GM21825 (cell line): ENCODE measurements around the gene AHI1.

Source experiments
- ATAC-seq: cut with Tn5 transposase; IDR thresholded peaks from one replicate; pipeline ENCODE4 v1.9.1; 2021; ENCODE audit warnings: mild to moderate bottlenecking, moderate library complexity; ENCODE audit not compliant: unreplicated experiment

AHI1 gene

DNA sequence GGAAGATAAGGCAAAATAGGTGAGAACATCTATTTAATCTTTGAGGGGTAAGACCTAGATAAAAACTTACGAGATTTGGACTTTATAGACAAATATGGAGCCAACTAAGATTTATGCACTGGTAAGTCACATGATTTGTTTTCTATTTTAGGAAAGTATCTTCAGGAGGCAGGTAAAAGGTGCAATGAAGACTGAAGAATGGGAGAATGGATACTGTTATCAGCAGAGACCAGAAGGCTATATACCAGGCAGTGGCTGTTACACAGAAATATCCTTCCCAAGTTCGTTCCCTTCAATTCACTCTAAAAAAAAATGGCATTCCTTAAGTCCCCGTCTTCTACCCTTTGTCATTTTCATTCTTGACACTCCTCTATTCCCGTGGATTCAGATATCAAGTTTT, 192.7 kb downstream of the AHI1 start:
- ATAC-seq: no peak

DNA sequence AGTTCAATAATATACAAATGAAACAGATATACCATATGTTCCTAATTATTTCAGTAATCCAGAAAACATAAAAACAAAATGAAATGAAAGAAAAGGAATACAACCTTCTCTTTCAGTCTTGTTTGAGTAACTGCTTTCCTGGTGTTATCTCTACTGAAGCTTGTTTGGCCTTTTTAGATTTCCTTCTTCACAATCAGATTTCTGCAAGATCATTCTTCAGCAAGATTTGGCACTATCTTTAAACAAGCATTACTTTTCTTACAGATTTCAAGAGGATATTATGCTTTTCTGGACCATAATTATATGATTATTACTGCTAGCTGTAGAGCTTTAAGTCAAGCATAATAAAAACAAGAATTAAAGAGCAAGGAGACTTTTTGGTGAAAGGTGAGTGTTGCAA, 196.2 kb downstream of the AHI1 start:
- no peak for ATAC-seq

DNA sequence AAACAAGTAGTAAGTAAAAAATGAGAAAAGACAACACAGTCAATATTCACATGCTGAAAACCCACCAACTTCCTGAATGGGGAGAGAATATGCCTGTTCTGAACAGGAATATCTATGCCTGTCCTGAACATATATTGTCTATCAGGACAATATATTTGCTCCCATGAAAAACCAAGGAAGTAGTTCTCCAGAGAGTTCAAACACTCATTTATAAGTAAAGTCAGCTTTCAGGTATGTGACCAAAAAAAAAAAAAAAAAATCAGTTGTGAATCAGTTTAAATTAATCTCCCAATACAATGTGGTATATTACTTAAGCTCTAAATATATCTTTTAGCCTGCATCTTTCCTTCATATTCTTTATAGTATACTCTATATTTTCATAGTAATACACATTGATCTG, 197.0 kb downstream of the AHI1 start:
- no peak for ATAC-seq

DNA sequence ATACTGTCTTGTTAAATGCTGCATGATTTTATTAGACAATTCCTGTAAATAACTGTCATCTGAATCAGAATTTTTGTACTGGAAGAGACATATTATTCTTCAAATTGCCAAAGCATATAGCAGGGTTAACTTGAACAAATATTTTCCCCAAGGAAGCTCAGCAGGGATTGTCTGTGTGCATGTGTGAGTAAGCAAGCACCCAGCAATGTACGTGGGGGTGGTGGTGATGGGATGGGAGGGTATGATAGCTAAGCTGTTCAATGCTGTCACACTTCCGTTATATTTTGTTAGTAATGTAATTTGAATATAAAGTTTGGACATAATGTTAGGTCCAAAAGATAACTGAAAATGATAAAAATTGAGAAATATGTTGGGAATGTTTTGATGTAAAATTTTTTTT, 198.3 kb downstream of the AHI1 start:
- no peak for ATAC-seq

DNA sequence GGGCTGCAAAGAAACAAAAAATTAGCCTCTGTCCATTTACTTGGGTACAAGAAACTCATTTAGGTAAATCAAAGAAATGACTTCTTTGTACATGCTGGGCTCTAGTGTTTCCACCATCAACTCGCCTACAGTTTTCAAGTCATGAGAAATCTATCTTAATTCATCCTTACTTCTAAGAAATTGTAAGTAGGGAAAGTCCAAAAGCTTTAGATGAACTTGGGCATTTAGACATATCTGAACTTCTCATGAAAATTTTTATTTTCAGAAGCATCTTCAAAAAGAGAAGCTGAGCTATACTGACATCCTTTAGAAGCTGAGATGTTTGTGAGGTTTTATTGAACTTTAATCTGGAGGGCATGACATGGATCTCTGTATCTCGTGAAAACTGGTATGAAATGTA, 199.1 kb downstream of the AHI1 start:
- no peak for ATAC-seq

DNA sequence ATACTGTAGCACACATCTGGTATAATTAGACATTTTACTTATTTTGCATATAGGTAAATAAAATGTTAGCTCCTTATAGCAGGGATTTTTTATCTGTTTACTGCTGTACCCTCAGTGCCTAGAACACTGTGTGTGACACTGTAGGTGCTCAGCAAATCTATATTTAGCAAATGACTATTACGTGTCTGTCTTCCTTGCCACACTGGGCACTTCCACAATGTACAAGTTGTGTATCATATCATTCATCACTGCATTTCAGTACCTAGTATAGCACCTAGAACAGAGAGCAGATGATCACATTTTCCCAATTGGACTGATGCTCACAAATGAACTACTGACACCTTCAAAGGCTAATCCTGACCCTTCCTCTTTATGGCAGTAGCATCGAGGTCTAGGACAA, 200.8 kb downstream of the AHI1 start:
- ATAC-seq: no peak

DNA sequence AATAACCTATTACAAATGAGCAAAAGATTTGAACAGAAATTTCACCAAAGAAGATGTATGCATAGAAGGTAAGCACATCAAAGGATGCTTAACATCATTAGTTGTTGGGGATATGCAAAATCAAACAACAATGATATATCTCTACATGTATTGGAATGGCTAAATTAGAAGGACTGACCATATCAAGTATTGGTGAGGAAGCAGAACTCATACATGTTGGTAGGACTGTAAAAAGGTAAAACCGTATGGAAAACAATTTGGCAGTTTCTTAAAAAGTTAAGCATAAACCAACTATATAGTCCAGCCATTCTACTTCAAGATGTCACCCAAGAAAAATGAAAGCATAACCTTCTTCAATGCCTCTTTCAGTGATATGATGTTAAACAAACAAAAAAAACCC, 202.5 kb downstream of the AHI1 start:
- ATAC-seq: no peak

DNA sequence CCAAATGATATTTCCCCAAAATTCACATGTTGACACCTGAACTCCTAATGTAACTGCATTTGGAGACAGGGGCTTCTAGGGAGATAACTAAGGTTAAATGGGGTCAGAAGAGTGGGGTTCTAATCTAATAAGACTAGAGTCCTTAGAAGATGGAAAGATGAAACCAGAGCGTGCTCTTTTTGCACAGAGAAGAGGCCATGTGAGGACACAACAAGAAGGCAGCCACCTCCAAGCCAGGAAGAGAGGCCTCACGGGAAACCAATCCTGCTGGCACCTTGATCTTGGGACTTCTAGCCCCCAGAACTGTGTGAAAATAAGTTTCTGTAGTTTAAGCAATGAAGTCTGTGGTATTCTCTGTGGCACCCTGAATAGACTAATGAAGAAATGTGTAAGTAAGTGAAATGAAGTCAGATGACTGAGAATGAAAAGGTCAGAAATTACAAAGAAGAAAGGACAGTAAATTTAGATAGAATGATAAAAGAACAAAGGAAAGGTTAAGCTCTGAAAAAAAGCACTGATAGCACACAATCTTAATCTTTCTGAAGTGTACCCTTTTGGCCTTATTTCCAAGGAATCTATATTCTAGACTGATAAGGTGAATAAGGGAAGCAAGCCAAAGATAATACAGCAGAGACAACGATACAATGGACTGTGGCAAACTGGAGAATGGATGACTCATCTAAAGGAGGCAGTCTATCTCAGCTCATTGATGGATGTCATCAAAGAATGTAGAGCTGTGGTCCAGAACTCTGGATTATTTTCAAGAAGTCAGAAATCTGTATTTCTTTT, 206.1 kb downstream of the AHI1 start:
- no peak for ATAC-seq

DNA sequence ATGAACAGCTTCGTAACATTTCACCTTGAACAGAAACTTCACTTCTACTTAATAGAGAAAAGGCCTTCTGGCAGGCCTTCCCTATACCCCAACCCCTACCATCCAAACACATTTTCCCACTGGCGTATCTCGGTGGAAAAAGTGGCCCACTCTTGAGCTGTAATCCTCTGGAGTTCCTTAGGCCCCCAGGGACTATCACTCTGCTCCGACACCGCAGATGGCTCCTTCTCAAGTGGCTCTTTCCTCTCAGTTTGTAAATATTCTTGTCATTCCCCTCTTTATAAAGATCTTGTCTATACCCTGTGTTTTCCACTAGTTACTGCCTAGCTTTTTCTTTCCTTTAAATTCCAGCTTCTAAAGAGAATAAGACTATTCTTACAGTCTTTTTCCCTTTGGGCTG, 207.7 kb downstream of the AHI1 start:
- no peak for ATAC-seq

DNA sequence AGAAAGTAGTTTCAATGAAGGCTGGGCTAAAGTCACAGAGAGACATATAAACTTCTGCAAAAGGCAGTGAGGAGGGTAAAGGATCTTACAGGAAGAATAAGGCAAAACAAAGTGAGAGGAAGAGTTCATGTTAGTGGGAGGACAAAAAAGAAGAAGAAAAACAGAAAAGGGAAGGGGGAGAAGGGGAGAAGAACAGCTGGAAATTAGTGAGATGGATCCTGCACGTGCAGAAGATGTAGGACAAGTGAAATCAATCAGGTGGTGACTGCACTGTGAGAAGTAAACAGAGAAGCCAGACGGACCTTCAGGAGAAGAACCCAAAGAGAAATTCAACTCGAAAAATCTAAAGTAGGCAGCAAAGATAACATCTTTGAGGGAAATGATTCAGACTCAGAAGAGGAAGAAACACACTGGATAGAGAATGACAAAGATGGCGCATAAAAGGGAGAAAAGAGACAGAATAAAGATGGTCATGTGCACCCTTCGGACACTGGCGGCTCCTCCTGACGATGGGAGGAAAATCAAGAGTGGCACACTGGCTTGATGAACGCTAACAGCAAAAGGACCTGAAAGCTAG, 210.5 kb downstream of the AHI1 start:
- no peak for ATAC-seq

DNA sequence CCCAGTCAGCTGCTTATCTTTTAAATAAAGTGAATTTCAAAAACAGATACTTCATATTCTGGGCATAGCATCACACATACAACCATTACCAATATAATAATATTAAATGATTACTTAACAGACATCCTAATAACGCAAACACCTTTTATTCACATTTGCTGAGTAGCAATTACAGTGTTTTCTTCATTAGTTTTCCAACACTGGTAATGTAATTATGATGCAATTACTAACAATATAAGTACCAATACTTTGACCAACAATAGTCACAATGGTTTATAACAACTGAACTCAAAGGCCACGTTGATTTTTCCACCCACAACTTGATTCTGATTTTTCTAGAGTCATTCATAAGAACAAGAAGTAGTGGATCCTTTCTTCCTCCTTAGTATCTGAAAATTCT, 212.4 kb downstream of the AHI1 start:
- ATAC-seq: no peak

DNA sequence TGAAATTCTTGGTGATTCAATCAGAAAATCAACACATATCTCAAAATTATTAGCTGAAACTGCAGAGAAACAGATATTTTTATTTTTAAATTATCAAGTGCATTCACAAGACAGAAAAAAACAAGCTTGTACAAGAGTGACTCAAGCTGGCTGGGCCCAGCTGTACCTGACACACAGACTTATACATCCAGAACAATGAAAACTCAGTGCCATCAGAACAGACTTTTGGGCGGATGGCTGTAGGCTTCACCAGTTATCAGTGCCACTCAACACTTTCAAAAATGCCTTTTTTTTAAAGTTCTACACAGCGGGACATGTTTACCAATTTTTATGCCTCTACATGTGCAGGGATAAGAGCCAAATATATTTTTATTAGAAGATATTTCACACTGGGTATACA, 213.6 kb downstream of the AHI1 start:
- ATAC-seq: no peak

DNA sequence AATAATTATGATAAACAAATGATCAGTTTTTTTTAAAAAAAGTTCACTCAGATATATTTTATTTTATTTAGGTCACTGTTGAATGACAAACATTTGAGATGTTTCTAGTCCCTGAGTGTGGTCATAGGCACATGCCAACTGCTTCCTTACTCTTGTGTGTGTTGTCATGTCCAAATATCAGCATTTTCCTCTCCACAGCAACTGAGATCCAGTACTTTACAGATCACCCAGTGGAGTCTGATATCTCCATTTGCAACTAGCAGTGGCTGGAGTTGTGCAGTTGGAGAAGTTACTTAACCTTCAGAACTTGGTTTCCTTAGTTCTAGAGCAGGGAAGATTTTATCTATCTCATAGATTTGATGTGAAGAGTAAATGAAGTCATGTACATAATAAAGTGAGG, 215.1 kb downstream of the AHI1 start:
- ATAC-seq: no peak

DNA sequence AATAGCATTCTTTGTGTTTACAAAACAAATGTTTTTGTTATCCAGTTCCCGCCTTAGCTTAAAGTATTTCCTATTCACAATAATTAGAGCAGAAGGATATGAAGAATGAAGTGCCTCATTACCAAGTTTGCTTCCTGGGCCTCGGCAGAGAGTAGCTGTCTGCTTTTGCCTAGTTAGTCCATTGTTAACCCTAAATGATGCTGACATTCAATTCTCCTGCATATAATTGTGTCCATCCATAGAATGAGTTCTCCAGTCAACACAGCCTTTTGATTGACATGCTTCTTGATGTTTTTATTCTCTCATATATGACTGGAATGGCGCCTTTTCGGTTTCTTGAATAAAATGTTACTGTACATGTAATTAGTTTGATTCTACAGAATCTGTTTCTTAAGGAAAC, 215.6 kb downstream of the AHI1 start:
- ATAC-seq: no peak

DNA sequence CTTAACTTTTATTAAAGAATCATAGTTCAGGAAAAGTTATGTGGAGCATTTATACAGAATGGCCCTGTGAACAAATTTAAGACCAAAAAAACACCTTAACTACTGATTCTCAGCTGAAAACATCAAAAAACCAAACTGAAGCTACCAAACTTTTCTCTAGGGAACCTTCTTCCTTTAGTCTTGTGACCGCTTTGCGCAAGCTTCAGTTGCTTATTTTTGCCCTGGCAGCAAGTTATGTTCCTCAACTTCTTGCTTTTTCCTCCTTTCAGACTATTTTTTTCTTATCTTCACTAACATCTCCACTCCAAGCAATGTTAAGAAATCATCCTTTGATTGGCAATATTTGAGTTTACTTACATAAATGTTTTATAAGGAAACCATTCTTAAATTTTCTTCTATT, 216.3 kb downstream of the AHI1 start:
- no peak for ATAC-seq

DNA sequence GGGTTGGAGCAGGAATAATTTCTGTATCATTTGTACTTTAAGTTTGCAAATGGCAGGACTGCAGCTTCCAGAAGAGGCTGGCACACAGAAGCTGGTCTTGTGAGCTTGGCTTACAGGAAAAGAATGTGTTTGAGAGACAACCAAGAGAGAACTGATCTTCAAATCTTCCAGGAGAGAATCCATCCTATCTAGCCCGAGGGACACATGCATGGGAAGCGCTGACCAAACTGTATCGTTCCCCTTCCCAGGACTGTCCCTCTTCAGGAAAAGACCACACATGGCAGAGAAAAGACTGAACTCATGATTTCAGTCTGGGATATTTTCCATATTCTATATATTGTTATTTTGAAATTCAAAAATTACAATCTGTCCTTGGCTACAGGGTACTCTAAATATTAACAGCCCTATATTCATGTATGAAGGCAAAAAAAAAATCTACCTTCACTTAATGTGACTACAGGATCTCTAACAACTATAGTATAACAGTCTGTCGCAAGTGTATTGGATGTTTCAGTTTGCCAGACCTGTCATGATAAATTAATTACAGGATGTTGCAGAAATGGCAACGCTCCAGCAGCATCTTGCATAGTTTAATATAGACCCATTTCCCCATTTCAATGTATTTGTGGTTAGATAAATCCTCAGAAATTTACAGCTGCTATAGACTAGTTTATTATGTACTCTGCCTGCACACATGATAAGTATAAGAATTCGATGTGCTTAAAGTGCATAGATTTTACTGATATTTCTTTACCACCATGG, 217.0 kb downstream of the AHI1 start:
- ATAC-seq: no peak

DNA sequence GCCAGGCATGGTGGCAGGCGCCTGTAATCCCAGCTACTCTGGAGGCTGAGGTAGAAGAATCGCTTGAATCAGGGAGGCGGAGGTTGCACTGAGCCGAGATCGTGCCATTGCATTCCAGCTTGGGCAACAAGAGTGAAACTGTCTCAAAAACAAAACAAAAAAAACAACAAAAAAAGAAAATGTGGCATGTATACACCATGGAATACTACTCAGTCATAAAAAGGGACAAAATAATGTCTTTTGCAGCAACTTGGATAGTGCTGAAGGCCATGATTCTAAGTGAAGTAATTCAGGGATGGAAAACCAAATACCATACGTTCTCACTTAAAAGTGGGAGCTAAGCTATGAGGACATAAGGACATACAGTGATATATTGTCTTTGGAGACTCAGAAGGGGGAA, 220.1 kb downstream of the AHI1 start:
- no peak for ATAC-seq

DNA sequence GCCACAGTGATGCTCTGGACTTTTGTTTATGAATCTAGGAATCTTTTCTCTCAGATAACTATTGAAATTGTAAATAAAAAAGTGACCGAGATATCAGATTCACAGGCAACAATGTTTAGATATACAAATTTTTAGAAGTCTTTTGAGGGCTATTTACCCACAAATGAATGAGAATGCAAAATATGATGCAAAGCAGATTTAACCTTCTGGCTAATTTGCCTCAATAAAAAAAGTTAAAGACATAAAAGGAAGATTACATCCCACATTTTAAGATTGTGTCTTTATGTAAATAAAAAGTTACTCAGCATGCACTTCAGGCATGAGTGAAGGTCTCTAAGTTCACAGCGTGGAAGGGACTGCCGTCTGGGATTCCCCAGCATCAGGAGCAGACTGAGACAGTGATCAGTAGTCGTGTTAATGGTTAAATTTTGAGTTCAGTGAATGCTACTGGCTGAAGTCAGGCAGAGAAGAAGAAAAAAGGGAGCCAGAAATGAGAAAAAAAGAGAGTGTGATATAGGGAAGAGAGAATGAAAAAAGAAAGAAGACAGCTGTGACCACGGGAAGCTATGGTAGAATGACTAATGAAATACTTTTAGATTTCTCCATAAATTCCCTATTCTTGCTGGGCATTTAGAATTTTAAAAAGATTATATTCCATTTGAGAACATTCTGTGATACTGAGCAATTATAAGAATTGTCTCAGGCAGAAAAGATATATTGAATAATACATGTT, 222.8 kb downstream of the AHI1 start:
- ATAC-seq: peak; percentile 88

DNA sequence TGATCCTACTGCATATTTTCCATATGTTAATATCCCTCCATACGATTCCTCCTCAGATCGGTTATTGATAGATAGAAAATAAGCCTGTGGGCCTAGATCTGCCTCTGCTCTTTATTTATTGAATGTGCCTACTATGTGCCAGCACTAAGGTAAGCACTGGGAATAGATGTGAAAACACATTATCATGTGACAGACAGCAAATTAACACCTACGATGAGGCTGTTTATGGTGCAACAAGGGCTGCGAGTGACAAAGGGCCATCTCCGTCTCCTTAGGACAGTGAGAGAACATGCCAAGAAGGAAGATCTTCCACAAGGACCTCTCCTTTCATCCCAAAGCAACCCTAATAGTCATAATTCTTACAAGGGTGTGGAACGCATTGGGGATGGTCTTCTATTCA, 225.9 kb downstream of the AHI1 start:
- ATAC-seq: no peak

DNA sequence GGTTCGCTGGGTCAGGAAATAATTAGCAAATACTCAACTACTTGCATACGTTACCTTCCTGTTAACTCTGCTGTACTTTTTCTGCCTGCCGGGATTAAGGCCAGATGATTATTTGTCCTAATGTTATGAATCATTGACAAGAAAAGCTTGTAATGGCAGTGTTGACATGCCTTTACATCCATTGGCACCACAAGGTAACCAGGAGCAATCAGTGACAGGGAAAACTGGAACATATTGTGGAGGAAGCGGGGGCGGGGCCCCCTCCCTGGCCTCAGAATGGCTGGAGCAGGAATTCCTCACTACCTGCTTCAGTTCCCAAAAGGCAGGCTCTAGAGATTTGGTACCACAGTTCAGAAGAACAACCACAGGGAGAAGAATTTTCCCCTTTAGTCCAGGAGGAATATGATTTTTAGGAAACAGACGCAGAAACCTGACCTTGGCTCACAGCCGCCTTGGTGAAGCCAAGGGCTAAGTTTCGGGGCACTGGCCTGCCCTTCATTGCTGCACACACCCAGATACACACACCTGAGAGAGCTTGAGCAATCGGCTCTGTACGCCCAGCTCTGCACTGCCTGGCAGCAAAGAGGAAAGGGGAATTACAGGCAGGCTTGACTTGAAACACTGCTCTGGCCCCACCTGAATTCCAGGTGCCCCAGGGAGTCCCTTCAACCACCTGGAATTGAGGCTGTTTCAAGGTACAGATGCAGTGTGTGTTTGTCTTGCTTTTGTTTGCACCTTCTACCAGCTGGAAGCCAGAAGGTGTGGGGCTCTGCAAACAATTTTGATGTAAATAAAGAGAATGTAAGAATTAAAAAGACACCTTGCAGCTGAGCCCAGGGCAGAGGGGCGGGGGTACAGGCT, 226.6 kb downstream of the AHI1 start:
- ATAC-seq: no peak

DNA sequence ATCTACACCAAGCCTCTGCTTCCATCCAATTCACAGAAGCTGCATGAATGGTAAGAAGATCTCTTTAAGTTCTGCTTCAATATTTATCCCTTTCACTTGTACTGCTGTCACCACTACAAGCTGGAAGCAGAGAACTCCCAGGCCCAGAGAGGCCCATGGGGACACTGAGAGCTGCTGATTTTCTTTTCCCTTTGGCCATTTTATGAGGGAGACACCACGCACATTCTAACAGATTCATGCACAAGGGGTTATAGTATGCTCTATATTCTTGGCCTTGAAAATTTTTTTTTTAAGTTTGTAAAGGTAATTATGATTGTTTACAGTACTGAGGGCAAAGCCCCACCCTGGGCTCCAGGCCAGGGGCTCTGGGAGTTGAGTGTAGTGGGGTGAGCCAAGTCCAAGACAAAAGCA, 228.1 kb downstream of the AHI1 start:
- ATAC-seq: no peak
